ENCODE data around the gene RAB20.

GRCh38 chr13:110477706-110478245 is 83.7 kb downstream of the RAB20 start:
- TF ChIP-seq REST (IDR thresholded peaks at IDR 0.05; ENCODE audit: low read depth) (no peak), MAX (IDR thresholded peaks at IDR 0.05) (no peak), RAD21 (IDR thresholded peaks at IDR 0.05; ENCODE audit: low read depth) (no peak), CEBPB (IDR thresholded peaks at IDR 0.05) (no peak), YY1 (IDR thresholded peaks at IDR 0.05; ENCODE audit: low read depth) (no peak), TAF1 (IDR thresholded peaks at IDR 0.05; ENCODE audit: low read depth) (no peak), FOXM1 (IDR thresholded peaks at IDR 0.05; ENCODE audit: borderline replicate concordance, low read depth) (no peak)

Measured in Ishikawa (cell line).